GM19193 (cell line): ENCODE data around the gene RAB27A.

Source experiments
- POLR2A ChIP-seq: IDR thresholded peaks from 4 replicates; pipeline ENCODE4 v1.6.1; 2011; ENCODE audit not compliant: insufficient read depth, insufficient read length; ENCODE audit errors: extremely low read depth

The RAB27A gene

GRCh38 chr15:55288006-55288717 is 1.5 kb downstream of the RAB27A start:
- TF ChIP-seq POLR2A, result no peak

- no peak for TF ChIP-seq POLR2A
Measured at GRCh38 chr15:55284426-55284825, 5.2 kb downstream of the RAB27A start.

DNA sequence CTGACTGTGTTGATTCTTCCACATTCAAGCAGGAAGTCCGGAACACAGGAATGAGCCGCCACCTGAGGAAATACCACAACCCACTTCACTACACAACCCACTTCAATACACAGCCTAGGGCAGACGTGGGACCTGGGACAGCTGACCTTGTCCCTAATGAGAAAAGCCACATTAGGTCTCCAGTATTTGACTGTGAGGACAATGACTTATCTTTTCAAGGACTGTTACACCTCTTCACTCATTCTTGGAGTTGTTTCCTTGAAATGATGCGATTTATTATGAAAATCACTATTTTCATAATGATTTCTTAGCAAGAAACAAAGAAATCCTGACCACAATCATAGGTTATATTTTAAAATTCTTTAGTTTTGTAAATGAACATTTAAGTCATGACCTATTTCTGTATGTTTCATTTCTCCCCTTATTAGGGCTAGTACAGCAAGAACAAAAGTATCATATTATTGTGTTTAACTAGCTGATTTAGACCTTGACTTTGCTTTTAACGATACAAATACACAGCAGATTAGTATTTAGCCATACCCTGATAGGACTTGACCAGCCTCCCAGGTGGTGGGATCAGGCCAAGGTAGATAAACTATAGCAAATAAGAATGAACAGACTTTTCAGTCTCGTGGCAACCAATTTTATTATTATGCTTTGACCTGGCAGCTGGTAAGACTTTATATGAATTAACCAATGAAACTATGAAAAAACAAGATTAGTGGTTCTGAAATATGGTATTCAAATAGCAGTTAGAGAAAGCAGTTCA is 6.0 kb downstream of the RAB27A start:
- TF ChIP-seq POLR2A, result no peak

GRCh38 chr15:55282284-55282833 is 7.3 kb downstream of the RAB27A start:
- no peak for TF ChIP-seq POLR2A

DNA sequence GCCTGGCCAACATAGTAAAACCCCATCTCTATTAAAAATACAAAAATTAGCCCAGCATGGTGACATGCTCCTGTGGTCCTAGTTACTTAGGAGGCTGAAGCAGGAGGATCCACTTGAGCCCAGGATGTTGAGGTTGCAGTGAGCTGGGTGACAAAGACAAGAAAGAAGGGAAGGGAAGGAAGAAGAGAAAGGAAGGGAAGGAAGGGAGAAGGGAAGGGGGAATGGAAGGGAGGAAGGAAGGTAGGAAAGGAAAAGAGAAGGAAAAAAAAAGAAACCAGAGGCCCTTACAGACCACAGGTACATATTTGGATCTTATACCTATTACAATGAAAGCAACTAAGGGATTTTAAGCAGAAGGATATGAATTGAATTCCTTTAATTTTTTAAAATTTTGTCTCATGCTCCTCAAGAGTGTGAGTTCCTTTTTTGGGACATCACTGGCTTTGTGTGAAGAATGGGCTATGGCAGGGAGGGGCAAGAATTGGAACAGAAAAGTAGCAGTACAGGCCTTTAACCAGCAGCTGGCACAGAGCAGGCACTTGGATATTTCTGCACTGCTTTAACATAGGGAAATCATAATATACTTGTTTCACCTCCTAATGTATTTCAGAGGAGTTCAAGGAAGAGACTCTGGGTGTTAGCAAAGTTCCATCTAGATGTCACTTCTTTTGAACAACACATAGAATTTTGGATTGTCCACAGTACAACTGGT is 7.9 kb downstream of the RAB27A start:
- no peak for TF ChIP-seq POLR2A

DNA sequence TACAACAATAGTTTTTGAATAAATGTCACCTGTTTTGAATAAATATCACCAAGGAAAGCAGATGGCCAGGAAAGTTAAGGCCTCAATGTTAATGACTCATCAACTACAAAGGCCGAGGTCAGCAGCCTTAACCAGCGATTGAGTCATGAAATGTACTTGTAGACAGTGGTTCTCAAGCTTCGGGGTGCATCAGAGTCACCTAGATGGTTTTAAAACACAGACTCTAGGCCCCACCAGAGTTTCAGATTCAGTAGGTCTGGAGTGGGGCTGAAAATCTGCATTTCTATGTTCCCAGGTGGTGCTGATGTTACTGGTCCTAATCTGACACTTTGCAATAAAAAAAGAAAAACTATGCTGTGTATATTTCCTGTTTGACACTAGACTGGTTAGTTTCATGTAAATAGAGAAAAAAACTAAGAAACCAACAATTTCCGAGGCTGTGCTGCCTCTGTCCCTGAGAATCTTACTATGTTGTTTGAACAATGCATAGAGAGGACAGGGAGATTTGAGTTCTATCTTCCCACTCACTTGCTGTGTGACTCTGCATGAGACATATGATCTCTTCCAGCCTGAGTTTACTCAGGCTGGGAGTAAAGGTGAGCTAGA is 9.8 kb downstream of the RAB27A start:
- no peak for TF ChIP-seq POLR2A

GRCh38 chr15:55279100-55279745 is 10.4 kb downstream of the RAB27A start:
- TF ChIP-seq POLR2A, result no peak

DNA sequence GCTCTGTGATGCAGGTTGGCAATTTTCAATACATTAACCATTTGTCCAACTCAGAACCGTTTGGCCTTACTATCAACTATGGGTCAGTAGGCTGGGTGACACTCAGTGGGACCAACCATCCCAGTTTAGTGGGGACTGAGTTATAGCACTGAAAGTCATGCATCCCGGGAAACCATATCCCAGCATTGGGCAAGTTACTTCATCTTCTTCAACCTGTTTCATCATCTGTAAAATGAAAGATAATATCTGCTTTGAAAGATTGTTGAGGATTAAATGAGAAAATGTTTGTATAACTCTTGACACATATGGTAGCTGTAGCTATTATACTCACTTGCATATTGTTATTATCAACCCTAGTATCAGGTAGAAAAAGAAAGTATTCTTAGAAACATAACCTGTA is 11.9 kb downstream of the RAB27A start:
- no peak for TF ChIP-seq POLR2A

- no peak for TF ChIP-seq POLR2A
Measured at GRCh38 chr15:55277116-55277564, 12.5 kb downstream of the RAB27A start.

DNA sequence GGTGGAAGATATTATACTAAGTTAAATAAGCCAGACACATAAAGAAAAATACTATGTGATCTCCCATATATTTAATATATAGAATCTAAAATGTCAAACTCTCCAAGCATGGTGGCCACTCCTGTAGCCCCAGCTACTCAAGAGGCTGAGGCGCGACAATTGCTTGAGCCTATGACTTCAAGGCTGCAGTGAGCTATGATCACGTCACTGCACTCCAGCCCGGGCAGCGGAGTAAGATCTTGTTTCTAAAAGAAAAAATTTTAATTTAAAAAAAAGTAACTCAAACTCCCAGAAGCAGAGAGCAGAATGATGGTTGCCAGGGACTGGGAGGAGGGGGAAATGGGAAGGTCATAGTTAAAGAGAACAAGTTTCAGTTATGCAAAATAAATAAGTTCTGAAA is 13.3 kb downstream of the RAB27A start:
- TF ChIP-seq POLR2A, result no peak

DNA sequence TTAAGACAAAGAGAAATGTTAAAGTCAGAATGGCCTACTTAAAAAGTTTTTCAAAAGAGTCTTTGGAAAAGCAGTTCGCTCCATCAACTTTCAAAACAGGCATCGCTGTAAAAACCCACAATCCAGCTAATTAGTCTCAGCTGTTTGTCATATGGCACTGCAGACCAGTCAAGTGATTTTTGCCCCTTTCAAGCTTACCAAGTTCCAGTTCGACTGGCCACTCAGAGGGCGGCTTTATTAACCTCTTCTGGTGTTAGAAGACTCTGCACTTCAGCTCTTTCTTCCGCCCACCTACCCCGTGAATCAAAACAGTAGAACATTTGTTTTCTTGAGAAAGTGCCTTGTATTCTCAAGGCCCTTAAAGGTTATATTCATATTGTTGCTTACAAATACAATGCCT is 19.3 kb downstream of the RAB27A start:
- no peak for TF ChIP-seq POLR2A

- no peak for TF ChIP-seq POLR2A
Measured at GRCh38 chr15:55268176-55268695, 21.4 kb downstream of the RAB27A start.

DNA sequence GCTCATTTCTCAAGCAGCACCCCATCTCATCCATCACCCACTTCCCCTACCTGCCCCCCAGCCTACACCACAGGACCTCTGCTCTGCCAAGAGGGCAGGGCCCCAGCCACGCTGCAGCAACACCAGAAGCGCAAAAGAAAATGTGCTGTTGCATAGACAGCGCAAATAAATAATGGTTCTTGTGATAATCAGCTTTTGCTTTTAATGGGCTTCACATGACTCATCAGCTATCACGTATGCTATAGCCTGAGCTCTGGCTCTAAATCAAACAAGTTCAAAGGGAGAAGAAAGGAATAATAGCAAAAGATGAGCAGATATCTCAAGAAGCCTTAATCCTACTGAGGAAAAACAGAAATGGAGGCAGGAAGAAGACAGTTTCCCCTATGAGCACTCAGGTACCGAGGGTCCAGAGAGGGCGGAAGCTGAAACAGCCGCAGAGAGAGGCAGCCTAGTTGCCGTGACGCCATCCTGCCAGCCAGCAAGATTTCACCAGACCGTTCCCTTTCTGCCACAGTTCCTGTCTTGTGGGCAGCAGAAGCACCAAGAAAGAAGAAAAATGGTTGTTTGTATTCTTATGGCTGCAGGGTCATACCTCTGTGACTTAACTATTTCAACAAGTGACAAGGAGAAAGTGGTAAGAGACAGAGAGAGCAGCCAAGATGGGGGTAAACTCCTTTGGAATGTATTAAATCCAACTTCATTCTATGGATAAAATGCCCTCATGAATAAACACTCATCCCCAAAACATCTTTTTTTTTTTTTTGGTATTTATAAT is 22.0 kb downstream of the RAB27A start:
- TF ChIP-seq POLR2A, result no peak
